ENCODE results near the gene RAB5B.
"Not testable (repeated sequence)": the region's sequence is repeated elsewhere in the genome, so short reads cannot be mapped to it uniquely, and the experiment has no call there.

RAB5B gene

GRCh38 chr12:55942055-55942454 is 31.8 kb upstream of the RAB5B start:
- no peak for DNase-seq

DNA sequence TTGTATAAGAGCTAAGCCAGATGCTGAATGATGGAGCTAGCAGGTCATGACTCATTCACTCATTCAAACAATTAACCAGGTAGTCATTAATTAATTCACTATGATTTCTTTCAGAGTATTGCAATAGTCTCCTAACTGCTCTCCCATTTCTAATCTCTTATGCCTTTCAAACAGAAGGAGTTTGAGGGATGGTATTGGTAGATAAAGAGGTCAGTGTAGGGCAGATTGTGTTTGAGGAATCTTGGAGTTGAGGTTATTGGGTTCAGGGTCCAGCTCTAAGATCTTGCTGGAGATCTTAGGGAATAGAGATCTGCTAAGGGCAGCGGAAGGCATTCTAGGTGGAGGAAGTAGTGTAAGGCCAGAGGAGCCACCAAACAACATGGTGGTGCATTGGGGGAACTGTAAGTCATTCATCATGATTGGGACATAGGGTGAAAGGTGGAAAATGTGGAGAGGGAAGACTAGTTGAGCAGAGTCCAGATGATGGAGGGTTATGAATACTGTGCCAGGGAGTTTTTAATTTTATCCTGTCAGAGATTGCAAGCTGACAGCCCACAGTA is 31.2 kb upstream of the RAB5B start:
- no peak for DNase-seq

DNA sequence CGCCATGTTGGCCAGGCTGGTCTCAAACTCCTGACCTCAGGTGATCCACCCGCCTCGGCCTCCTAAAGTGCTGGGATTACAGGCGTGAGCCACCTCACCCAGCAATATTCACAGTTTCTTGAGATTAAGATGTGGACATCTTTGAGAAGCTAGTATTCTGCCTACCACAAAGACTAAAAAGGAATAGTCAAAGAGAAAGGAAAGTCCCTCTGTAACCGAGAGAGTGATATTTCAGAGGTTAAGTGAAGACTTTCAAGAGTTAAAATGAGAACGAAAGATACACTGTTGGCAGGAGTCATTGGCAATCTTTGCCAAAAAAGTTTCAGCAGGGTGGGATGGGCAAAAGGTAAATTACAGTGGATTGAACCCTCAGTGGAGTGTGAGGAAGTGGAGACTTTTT is 27.3 kb upstream of the RAB5B start:
- DNase-seq = no peak

DNA sequence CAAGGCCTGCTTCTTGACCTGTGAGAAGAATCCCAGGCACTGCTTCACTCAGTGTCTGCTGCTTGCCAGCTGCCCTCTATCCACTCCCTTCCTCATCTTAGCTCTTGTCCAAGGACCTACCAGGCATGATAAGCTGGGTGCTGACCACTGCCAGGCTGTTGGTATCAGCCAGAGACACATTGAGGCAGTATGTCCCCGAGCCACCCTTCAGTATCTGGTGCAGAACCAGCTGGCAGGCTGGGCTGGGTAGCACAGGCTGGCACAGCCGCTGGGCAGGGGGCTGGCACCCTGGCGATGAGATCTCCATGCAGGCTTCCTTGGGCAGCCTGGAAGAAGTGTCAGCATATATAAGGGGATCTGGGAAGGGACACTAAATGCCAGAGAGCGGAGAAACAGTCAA is 18.5 kb upstream of the RAB5B start:
- no peak for DNase-seq

DNA sequence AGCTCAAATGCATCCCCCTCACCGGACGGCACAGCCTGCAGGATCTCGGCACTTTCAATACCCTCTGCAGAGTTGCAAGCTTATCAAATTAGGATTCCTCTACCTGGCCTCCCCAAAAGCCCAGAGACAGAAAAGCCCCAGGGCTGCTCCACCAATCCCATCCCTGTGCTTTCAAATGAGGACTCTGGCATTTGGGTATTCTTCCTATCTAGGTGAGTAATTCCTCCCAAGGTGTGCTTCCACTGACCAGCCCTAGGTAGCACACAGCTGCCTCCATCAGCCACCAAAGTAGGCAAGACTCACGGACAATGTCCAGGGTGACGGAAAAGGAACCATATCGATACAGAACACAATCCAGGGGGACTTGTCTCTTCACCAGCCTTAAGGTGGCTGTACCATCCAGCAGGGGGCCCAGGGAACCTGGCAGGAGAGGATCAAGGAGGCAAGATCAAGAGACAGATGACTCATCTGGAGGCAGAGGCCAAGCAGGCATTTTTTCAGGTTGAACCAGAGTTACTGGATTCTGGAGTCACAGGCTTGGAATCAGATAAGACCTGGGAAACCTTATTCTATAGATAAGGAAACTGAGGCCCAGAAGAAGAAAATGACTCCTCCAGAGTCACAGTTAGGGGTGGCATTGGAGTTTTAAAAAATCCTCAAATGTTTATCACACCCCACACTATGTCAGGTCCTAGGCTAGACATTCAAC is 17.9 kb upstream of the RAB5B start:
- DNase-seq = no peak

DNA sequence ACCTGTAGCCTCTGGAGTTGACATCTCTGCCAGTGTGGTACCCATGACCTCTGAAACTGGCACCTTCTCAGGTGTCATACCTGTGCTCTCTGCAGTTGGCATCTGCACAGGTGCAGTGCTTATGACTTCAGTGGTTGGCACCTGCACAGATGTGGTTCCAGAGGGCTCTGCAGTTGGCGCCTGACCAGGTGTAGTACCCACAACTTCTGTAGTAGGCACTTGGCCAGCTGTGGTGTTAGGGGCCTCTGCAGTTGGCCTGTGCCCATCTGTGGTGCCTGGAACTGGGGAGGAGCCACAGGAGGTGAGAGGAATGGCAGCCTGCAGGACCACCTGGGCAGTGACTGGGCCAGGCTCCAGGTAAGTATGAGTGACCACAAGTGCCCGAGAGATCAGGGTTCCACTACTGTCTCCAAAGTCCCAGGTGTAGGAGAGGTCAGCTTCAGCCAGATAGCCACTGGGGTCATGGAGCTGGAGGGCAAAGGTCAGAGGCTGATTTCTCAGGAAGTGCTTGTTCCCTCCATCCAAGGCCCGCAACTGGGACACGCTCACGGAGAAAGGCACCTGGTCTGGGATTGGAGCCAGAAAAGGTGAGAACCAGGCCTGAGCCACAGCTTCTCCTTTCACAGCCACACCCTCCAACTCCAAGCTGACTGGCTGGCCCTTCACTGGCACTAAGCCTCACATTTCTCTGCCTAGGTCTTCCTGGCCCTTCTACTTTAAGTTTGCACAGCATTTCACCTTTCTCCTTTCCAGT is 16.6 kb upstream of the RAB5B start:
- no peak for DNase-seq

DNA sequence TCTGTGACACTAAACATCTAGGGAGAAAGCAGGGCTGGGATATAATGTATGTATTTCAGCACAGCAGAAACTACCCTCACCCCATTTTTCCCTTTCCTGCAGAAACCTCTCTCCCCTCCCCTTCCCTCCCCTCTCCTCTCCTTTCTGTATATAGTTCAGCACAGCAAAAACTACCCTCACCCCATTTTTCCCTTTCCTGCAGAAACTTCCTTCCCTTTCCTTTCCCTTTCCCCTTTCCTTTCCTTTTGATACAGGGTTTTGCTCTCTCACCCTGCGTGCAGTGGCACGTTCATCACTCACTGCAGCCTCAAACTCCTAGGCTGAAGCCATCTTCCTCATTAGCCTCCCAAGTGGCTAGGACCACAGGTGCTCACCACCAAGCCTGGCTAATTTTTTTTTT is 10.1 kb upstream of the RAB5B start:
- no peak for DNase-seq

GRCh38 chr12:55965240-55965639 is 8.6 kb upstream of the RAB5B start:
- DNase-seq = no peak

GRCh38 chr12:55965941-55966407 is 7.9 kb upstream of the RAB5B start, which contains the start of gene PMEL:
TSS of gene PMEL (minus strand) at chr12:55966042. CDS start at chr12:55966011, 31 bp downstream.
- DNase-seq = no peak

- DNase-seq = peak; percentile 30
These were observed 7.2 kb upstream of the RAB5B start, which contains the start of gene CDK2 for GRCh38 chr12:55966408-55967281. TSS of gene CDK2 (plus strand) at chr12:55966830. CDS start at chr12:55967009, 179 bp downstream.

DNA sequence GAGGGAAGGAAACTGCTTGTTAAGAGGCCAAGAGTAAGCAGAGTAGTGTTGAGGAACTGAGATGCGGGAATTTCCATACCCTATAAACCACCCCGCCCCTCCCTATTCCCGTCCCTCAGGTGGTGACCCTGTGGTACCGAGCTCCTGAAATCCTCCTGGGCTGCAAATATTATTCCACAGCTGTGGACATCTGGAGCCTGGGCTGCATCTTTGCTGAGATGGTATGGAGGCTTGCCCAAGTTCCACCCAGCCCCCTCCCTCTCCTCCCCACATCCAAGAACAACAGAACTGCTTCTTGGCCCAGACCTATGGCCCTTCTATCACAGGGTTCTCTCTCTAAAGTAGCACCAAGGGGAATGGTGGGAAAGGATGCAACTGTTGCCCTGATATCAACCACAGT is 4.5 kb upstream of the RAB5B start:
- no peak for DNase-seq

DNA sequence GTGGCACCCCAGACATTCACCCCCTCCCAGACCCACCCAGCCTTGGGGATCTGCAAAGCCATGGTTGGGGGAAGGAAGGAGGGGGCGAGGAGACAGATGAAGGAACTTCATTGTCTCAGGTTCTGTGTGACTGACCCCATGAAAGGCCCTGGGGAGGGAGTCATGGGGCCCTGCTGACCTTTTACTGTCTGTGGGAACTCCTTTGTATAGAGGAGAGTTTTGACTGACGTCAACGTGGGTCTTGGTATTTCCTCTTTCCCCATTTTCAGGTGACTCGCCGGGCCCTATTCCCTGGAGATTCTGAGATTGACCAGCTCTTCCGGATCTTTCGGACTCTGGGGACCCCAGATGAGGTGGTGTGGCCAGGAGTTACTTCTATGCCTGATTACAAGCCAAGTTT is 3.1 kb upstream of the RAB5B start:
- DNase-seq = no peak

DNA sequence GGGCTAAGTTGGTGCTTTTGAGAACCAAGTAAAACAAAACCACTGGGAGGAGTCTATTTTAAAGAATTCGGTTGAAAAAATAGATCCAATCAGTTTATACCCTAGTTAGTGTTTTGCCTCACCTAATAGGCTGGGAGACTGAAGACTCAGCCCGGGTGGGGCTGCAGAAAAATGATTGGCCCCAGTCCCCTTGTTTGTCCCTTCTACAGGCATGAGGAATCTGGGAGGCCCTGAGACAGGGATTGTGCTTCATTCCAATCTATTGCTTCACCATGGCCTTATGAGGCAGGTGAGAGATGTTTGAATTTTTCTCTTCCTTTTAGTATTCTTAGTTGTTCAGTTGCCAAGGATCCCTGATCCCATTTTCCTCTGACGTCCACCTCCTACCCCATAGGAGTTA is 1.8 kb upstream of the RAB5B start:
- DNase-seq = no peak

DNA sequence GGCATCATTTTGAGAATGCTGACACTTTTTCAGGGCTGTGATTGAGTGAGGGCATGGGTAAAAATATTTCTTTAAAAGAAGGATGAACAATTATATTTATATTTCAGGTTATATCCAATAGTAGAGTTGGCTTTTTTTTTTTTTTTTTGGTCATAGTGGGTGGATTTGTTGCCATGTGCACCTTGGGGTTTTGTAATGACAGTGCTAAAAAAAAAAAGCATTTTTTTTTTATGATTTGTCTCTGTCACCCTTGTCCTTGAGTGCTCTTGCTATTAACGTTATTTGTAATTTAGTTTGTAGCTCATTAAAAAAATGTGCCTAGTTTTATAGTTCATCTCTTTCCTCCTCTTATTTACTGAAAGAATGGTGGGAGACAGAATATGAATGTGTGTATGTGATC is 1.4 kb upstream of the RAB5B start:
- no peak for DNase-seq

DNA sequence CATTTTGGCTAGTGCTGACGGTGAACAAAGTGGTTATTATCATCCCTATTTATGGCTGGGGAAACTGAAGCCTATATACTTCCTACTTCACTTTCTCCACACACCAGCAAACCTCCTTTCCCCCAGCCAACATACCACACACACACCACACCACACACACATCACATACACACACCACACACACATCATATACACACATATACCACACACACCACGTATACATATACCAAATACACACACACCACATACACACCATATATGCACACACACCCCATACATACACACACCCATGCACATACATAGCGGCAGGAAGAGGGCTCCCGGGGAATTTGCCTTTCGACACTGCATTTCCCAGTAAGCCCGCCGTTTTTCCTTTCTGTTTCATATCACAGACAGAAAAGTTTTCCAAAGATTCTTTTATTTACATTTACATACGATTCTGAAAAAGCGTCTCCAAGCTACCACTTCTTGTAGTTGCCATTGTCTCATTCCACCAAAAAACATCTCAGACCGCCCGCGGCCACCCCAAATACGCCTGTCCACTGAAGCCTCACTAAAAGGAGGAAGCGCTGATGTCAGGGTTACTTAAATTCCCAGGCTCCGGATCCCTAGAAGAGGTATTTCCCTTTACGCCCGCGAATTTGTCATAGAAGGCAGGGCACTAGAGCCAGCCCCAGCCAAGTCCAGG is 823 bp upstream of the RAB5B start:
- DNase-seq = no peak

- no peak for DNase-seq
These were observed 441 bp downstream of the RAB5B start for GRCh38 chr12:55974308-55974730.

- no peak for DNase-seq
These were observed 4.5 kb downstream of the RAB5B start for GRCh38 chr12:55978393-55978792.

DNA sequence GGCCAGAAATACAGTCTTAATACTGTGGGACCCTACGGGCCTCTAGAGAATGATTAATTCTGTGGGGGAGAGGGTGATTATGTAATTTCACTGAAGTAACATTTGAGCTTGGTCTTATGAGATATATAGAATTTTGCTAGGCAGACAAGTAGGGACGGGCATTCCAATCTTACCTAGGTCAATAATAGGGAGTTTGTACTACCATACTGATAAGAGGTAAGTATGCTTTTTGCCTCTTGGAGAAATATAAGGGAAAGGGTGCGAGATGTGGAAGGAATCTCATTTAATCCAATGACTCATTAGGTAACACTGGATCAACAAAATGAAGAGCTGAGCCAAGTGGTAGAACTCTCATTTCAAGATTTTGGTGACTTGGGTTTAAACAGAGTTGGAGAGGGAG is 5.2 kb downstream of the RAB5B start:
- no peak for DNase-seq

DNA sequence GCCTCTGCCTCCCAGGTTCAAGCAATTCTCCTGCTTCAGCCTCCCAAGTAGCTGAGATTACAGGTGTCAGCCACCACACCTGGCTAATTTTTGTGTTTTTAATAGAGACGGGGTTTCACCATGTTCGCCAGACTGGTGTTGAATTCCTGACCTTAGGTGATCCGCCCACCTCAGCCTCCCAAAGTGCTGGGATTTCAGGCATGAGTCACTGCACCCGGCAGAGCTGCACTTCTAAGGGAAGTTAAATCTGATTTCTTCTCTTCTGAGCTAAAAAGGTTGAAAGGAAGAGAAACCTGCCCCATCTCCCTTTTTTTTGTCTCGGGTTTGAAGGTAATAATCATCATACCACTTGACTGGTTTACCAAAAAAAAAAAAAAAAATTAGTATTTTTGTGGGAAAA is 8.0 kb downstream of the RAB5B start:
- not testable (repeated sequence) for DNase-seq

DNA sequence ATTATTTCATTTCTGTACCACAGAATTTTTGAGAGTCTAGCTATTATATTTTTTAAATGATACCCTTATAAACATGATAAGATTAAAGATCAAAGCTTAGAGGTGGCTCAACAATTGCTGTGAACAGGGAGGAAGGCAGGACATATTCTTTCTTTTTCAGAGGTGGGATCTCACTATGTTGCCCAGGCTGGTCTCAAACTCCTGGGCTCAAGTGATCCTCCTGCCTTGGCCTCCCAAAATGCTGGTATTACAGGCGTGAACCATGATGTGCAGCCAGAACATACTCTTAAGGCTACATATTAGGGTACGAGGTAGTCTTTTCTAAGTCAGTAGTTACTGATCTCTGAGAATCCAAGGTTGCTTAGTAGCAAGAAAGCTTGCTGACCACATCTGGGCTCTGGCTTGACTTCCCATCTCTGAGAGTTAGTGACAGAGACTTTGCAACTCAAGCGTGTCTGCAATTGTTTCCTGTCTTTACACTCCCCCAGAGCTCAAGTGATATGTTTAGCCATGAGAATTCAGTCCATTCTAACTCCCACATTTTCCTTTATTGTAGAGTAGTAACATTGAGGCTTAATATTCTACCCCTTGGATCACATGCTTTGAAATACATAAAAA is 8.6 kb downstream of the RAB5B start:
- no peak for DNase-seq

- DNase-seq = no peak
These were observed 9.5 kb downstream of the RAB5B start for GRCh38 chr12:55983232-55983842.
